ENCODE measurements around the gene VPS50. TPM values are rescaled to one million over a fixed set of nuclear protein-coding genes. Genes with fewer than 3 reads are reported as not detected.

The VPS50 gene
- total and polyA plus RNA-seq, 8 donors = 3.3 to 18.9 (median 9.5) TPM

DNA sequence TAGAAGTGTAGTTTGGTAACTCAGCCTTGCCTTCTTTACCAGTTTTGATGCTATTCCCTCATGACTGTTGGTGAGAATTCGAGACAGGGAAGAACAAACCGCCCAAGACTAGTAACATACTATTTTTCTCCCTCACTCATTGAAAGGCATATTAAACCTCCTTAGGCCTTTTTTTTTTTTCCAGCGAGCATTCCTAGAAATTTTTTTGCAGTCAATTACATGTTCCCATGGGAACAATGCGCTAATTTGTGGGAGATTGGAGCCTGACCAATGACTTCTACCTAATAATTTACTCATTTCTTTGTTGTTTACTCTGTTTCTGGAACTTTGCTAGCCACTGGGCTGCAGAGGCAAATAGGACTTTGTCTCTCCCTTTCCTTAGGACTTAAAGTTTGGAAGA is 6.0 kb downstream of the VPS50 start:
- Histone ChIP-seq H3K36me3 (no peaks in the 10 kb centered on the region), H3K4me3 (no peak overlapping the region), H3K4me1 (peaks cover 6 to 15% (median 8%) of the 10 kb centered on the region in 3 donors), H3K27ac (no peak overlapping the region), H3K27me3 (no peaks in the 10 kb centered on the region), H3K9me3 (no peaks in the 10 kb centered on the region)
- ATAC-seq (no peak), DNase-seq (no peak), FAIRE-seq (no peak)
- intact Hi-C loops (cut with DNase I) = no loop called here
- WGBS, 2 donors = 52 to 59% methylated on average over 4 of the region's 4 CpGs
- TF ChIP-seq, protein P1, sequence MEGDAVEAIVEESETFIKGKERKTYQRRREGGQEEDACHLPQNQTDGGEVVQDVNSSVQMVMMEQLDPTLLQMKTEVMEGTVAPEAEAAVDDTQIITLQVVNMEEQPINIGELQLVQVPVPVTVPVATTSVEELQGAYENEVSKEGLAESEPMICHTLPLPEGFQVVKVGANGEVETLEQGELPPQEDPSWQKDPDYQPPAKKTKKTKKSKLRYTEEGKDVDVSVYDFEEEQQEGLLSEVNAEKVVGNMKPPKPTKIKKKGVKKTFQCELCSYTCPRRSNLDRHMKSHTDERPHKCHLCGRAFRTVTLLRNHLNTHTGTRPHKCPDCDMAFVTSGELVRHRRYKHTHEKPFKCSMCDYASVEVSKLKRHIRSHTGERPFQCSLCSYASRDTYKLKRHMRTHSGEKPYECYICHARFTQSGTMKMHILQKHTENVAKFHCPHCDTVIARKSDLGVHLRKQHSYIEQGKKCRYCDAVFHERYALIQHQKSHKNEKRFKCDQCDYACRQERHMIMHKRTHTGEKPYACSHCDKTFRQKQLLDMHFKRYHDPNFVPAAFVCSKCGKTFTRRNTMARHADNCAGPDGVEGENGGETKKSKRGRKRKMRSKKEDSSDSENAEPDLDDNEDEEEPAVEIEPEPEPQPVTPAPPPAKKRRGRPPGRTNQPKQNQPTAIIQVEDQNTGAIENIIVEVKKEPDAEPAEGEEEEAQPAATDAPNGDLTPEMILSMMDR (IDR thresholded peaks at IDR 0.05) = no peak

DNA sequence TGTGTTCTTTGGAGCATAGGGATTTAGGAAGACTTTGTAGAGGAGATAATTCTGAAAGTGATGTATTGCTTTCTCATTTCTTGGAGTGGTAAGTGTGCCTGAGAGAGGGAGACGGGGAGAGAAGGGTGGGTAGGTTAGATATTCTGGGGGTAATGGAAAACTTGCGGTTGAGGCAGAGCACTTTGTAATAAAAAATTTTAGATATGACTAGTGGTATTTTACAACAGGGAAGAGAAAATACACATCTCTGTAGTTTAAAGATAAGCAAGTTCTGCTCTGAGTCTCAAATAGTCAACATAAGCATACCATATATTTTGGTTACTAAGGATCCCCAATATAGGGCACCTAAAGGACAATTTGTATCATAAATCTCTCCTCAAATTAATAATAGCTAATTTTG is 6.6 kb downstream of the VPS50 start:
- Histone ChIP-seq H3K27me3 (no peaks in the 10 kb centered on the region), H3K27ac (no peak overlapping the region), H3K4me3 (no peak overlapping the region), H3K9me3 (no peaks in the 10 kb centered on the region), H3K4me1 (peaks cover under 1 to 9% (median 2%) of the 10 kb centered on the region in 3 donors), H3K36me3 (no peaks in the 10 kb centered on the region)
- ATAC-seq (no peak), FAIRE-seq (no peak), DNase-seq (no peak)
- intact Hi-C loops (cut with DNase I) = no loop called here
- TF ChIP-seq, protein P1 (IDR thresholded peaks at IDR 0.05) = no peak
- 68 to 74% methylated on average over 2 of the region's 2 CpGs for WGBS, 2 donors

DNA sequence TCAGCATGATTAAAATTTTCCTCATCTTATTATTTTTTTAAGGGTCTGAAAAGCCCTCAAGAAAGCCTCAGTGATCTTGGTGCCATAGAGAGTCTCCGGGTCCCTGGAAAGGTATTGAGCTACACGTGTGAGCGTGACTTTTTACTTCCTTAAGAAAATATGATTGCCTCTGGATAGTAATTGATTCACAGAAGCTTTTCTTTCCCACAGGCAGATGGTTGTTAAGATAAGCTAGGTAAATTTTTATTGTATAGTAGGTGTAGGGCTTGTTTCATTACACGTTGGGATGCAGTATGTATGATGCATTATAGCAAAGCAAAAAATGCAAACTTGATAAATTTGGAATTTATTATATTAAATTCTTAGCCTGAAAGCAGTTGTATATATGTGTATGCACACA is 7.7 kb downstream of the VPS50 start:
- no peak for ATAC-seq
- WGBS, 2 donors = 61 to 69% methylated on average over 4 of the region's 4 CpGs

DNA sequence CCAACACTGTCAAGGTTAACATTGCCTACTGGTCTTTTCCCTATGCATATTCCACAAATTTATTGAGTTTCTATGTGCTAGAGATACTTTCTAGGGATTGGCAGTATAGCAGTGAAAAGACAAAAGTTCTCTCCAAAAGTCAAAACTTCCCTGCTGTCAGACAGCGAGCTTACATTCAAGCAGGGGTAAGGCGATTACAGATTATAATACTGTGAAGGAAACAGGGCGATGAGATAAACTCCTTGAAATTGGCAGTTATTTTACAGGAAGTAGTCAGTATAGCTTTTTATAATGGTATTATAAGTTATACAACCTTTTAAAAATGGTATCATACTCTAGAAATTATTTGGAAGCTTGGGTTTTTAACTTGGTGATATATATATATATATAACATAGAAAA is 9.9 kb downstream of the VPS50 start:
- FAIRE-seq (no peak), DNase-seq (no peak), ATAC-seq (no peak)
- TF ChIP-seq, protein P1 (IDR thresholded peaks at IDR 0.05) = no peak
- Histone ChIP-seq H3K4me3 (no peak overlapping the region), H3K4me1 (peaks cover 0 to 7% (median 4%) of the 10 kb centered on the region in 3 donors), H3K9me3 (no peaks in the 10 kb centered on the region), H3K36me3 (no peaks in the 10 kb centered on the region), H3K27ac (no peak overlapping the region), H3K27me3 (no peaks in the 10 kb centered on the region)
- intact Hi-C loops (cut with DNase I) = no loop called here
- WGBS, 2 donors = 88 to 94% methylated on average over 3 of the region's 3 CpGs

More for the DNA sequence above, 7.7 kb downstream of the VPS50 start:
- FAIRE-seq (no peak), DNase-seq (no peak)
- intact Hi-C loops (cut with DNase I) = no loop called here
- H3K36me3 ChIP-seq = no peaks in the 10 kb centered on the region
- TF ChIP-seq, protein P1 (IDR thresholded peaks at IDR 0.05) = no peak
- H3K27me3 ChIP-seq = no peaks in the 10 kb centered on the region
- H3K9me3 ChIP-seq = no peaks in the 10 kb centered on the region
- H3K27ac ChIP-seq = no peak overlapping the region
- peaks cover 0 to 7% (median 0%) of the 10 kb centered on the region in 3 donors for H3K4me1 ChIP-seq
- H3K4me3 ChIP-seq = no peak overlapping the region

DNA sequence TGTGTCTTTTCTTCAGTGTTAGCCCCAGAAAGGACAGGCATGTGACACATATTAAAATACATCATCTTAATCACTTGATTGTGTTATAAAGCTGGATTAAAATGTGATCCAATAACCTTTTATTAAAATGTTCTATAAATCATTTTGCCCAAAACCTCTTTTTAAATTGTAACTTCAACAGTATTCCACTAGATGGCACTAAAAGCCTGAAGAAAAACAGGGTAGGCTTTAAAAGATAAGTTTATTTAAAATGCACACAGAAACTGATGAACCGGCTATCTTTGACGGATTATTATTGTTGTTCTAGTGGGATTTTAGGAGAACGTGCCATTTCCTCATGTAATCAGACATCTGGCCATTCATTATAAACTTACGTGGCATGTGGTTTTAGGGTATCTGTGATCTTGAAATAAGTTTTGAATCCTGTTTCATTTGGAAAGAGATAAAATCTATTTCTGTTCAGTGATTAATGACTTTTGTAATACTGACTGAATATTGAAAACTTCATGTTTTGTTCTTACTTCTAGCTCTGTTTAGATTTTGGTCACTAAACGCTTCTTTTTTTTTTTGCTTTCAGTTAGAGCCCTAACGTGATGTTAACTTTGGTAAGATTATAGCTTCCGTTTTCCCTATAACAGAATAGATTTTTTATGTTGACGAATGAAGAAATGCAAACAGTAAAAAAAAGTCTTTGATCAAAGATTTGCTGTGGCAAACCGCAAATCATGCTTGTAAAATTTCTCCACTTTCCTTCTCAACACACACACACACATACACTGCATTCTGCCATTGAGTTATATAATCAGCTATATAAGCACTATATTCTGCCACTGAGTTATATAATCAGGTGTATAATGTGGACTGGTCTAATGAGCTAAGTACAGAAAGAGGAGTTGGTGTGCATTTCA is 13.6 kb downstream of the VPS50 start:
- Histone ChIP-seq H3K36me3 (no peaks in the 10 kb centered on the region), H3K27me3 (no peaks in the 10 kb centered on the region), H3K4me3 (peak overlapping the region in 1 of 4 donors; percentile 17), H3K9me3 (no peaks in the 10 kb centered on the region), H3K4me1 (peaks cover 0 to 4% (median 0%) of the 10 kb centered on the region in 3 donors), H3K27ac (no peak overlapping the region)
- TF ChIP-seq, protein P1 (IDR thresholded peaks at IDR 0.05) = peak in 3 of 4 donors; percentile 20 to 60 (median 52)
- intact Hi-C loops (cut with DNase I) = no loop called here
- DNase-seq (no peak), ATAC-seq (peak in 3 of 4 donors; percentile 57 to 76 (median 72)), FAIRE-seq (peak; percentile 84)
- WGBS, 2 donors = 14 to 15% methylated on average over 9 of the region's 9 CpGs

Measured in pancreas (tissue), 10 donors.